ENCODE results near the gene DNAH1. TPM values are rescaled to one million over a fixed set of nuclear protein-coding genes. Genes with fewer than 3 reads are reported as not detected.

DNAH1 gene
- total RNA-seq, 2 experiments from 2014 or later: 13.2 to 13.5 TPM

- no peak for DNase-seq
- no peaks in the 10 kb centered on the region for H3K27me3 Mint-ChIP-seq
- H3K36me3 Mint-ChIP-seq: peaks cover 10% of the 10 kb centered on the region
- no peaks in the 10 kb centered on the region for H3K4me1 Mint-ChIP-seq (ENCODE audit: low read depth)
- no peak overlapping the region for H3K4me3 Mint-ChIP-seq
- no peaks in the 10 kb centered on the region for H3K9me3 Mint-ChIP-seq
- no peak overlapping the region for H3K27ac Mint-ChIP-seq
- ChIA-PET CTCF (no interaction called here), POLR2A (no interaction called here)
- intact Hi-C loops (cut with micrococcal nuclease): no loop called here
Observed at GRCh38 chr3:52399131-52399530, 83.0 kb downstream of the DNAH1 start.

GRCh38 chr3:52399593-52399992, 83.5 kb downstream of the DNAH1 start:
- intact Hi-C loops (cut with micrococcal nuclease): no loop called here
- no peaks in the 10 kb centered on the region for H3K27me3 Mint-ChIP-seq
- H3K36me3 Mint-ChIP-seq: peaks cover 14% of the 10 kb centered on the region
- CTCF ChIA-PET: no interaction called here
- no peak overlapping the region for H3K4me3 Mint-ChIP-seq
- H3K9me3 Mint-ChIP-seq: no peaks in the 10 kb centered on the region
- H3K27ac Mint-ChIP-seq: no peak overlapping the region
- no peaks in the 10 kb centered on the region for H3K4me1 Mint-ChIP-seq (ENCODE audit: low read depth)
- POLR2A ChIA-PET: no interaction called here
- no peak for DNase-seq

DNA sequence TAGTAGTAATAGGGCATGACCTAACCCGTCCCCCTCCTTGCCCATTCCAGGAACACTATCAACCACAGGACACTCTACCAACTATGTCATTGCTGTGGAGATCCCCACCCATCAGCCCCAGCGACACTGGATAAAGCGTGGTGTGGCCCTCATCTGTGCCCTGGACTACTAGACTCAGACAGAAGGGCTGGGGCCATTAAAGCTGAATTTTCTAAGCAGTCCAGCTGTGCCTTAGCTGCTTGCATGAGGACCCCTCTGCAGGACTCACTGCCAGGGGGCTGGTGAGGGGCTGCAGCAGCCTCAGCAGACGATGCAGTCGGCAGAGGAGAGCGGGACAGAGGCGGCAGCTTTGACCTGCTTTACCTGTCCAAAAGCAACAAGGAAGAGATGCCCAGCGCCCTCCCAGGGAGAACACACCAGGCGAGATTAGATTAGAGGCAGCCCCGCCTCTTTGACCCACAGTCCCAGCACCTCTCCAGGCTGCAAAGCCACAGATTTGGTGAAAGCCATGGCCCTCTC, 84.2 kb downstream of the DNAH1 start:
- H3K27ac Mint-ChIP-seq: no peak overlapping the region
- no peaks in the 10 kb centered on the region for H3K27me3 Mint-ChIP-seq
- ChIA-PET CTCF (interaction anchor here (1.0 kb wide), 1 partner anchor 15 kb away, joined by 3 read pairs; no protein-coding TSS in a partner anchor), POLR2A (no interaction called here)
- H3K4me1 Mint-ChIP-seq (ENCODE audit: low read depth): no peaks in the 10 kb centered on the region
- intact Hi-C loops (cut with micrococcal nuclease): no loop called here
- H3K4me3 Mint-ChIP-seq: no peak overlapping the region
- peaks cover 17% of the 10 kb centered on the region for H3K36me3 Mint-ChIP-seq
- DNase-seq: no peak
- H3K9me3 Mint-ChIP-seq: no peaks in the 10 kb centered on the region

- intact Hi-C loops (cut with micrococcal nuclease): no loop called here
- no peak for DNase-seq
- Mint-ChIP-seq H3K27me3 (no peaks in the 10 kb centered on the region), H3K36me3 (peaks cover 21% of the 10 kb centered on the region), H3K27ac (no peak overlapping the region), H3K4me3 (no peak overlapping the region), H3K9me3 (no peaks in the 10 kb centered on the region), H3K4me1 (ENCODE audit: low read depth) (no peaks in the 10 kb centered on the region)
- ChIA-PET POLR2A (no interaction called here), CTCF (interaction anchor here (1.0 kb wide), 1 partner anchor 15 kb away, joined by 3 read pairs; no protein-coding TSS in a partner anchor)
Observed at GRCh38 chr3:52401021-52401420, 84.9 kb downstream of the DNAH1 start.

DNA sequence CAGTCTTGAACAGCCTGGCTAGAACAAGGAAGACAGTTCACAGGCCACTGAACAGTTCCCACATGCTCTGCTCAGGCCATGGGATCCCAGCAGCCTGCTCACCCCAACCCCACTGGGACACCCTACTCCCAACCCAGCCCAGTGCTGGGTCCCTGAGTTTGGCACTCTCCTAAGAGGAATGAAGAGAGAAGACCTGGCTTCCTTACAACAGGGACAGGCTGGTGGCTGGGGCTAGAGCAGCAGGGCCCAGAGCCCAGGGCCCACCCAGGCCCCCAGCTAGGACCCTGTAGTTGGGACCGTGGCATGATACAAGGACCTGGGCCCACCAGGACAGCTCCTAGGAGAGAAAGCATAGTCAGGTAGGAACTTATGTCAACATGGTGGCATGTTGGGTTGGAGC, 85.4 kb downstream of the DNAH1 start:
- Mint-ChIP-seq H3K4me3 (no peak overlapping the region), H3K36me3 (peaks cover 22% of the 10 kb centered on the region), H3K27me3 (no peaks in the 10 kb centered on the region), H3K4me1 (ENCODE audit: low read depth) (no peaks in the 10 kb centered on the region), H3K27ac (no peak overlapping the region), H3K9me3 (no peaks in the 10 kb centered on the region)
- no peak for DNase-seq
- ChIA-PET POLR2A (no interaction called here), CTCF (no interaction called here)
- intact Hi-C loops (cut with micrococcal nuclease): no loop called here

- ChIA-PET POLR2A (no interaction called here), CTCF (no interaction called here)
- Mint-ChIP-seq H3K27ac (no peak overlapping the region), H3K4me3 (no peak overlapping the region), H3K27me3 (no peaks in the 10 kb centered on the region), H3K9me3 (no peaks in the 10 kb centered on the region), H3K4me1 (ENCODE audit: low read depth) (no peaks in the 10 kb centered on the region), H3K36me3 (peaks cover 26% of the 10 kb centered on the region)
- intact Hi-C loops (cut with micrococcal nuclease): no loop called here
- DNase-seq: no peak
Observed at GRCh38 chr3:52402101-52402521, 86.0 kb downstream of the DNAH1 start.

DNA sequence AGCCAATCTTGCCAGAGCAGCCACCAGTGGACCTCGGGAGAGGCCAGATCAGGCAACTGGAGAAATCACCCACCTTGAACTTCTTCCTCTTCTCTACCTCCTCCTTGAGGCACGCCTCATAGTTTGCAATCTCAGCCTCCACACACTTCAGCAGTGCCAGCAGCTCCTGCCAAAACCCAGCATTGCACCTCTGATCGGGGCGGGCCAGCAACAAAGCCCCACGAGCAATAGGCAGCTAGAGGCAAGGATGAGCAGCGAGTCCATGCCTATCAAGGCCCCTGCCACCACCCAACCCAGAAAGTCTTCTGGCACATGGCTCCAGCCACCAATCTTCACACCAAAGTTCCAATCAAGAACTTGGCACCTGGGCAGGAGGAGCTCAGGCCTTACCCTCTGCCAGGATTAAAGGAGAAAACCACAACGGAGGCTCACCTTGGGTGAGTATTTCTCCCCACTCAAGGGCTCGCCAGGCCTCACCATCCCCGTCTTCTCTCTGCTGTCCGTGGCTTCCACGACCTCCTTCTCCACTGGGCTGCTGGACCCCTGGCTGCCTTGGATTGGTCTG, 86.7 kb downstream of the DNAH1 start:
- no peak overlapping the region for H3K4me3 Mint-ChIP-seq
- peaks cover 1% of the 10 kb centered on the region for H3K4me1 Mint-ChIP-seq (ENCODE audit: low read depth)
- no peak for DNase-seq
- intact Hi-C loops (cut with micrococcal nuclease): no loop called here
- no peaks in the 10 kb centered on the region for H3K27me3 Mint-ChIP-seq
- CTCF ChIA-PET: no interaction called here
- POLR2A ChIA-PET: no interaction called here
- no peaks in the 10 kb centered on the region for H3K9me3 Mint-ChIP-seq
- no peak overlapping the region for H3K27ac Mint-ChIP-seq
- peaks cover 33% of the 10 kb centered on the region for H3K36me3 Mint-ChIP-seq

- peaks cover 7% of the 10 kb centered on the region for H3K4me1 Mint-ChIP-seq (ENCODE audit: low read depth)
- intact Hi-C loops (cut with micrococcal nuclease): no loop called here
- no peak for DNase-seq
- ChIA-PET POLR2A (no interaction called here), CTCF (no interaction called here)
- no peak overlapping the region for H3K27ac Mint-ChIP-seq
- H3K27me3 Mint-ChIP-seq: no peaks in the 10 kb centered on the region
- no peaks in the 10 kb centered on the region for H3K9me3 Mint-ChIP-seq
- peaks cover 35% of the 10 kb centered on the region for H3K36me3 Mint-ChIP-seq
- H3K4me3 Mint-ChIP-seq: no peak overlapping the region
Observed at GRCh38 chr3:52403271-52403841, 87.2 kb downstream of the DNAH1 start.

GRCh38 chr3:52403955-52404354, 87.8 kb downstream of the DNAH1 start:
- H3K4me1 Mint-ChIP-seq (ENCODE audit: low read depth): peaks cover 13% of the 10 kb centered on the region
- no peak overlapping the region for H3K4me3 Mint-ChIP-seq
- H3K36me3 Mint-ChIP-seq: peaks cover 39% of the 10 kb centered on the region
- POLR2A ChIA-PET: no interaction called here
- DNase-seq: no peak
- H3K27me3 Mint-ChIP-seq: no peaks in the 10 kb centered on the region
- intact Hi-C loops (cut with micrococcal nuclease): no loop called here
- H3K27ac Mint-ChIP-seq: no peak overlapping the region
- no peaks in the 10 kb centered on the region for H3K9me3 Mint-ChIP-seq
- CTCF ChIA-PET: no interaction called here

DNA sequence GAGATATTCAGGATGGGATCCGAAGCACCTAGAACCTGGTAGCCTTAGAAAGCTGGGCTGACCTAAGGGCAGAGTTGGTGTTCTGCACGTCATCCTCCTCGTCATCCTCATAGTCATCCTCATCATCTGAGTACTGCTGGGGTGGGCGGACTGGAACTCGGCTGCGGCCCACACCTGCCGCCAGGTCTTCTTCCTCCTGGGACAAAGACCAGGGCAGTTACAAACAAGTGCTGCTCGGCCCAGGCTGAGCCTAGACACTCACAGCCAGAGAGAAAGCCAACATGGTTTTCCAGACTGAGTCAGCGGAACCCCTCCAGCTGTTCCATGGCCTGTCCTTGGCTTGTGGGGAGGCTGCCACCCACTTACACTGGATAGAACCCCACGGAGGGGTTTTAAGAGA, 88.3 kb downstream of the DNAH1 start:
- Mint-ChIP-seq H3K27ac (no peak overlapping the region), H3K27me3 (no peaks in the 10 kb centered on the region), H3K4me1 (ENCODE audit: low read depth) (peaks cover 16% of the 10 kb centered on the region), H3K36me3 (peaks cover 39% of the 10 kb centered on the region), H3K4me3 (no peak overlapping the region), H3K9me3 (no peaks in the 10 kb centered on the region)
- DNase-seq: no peak
- CTCF ChIA-PET: no interaction called here
- POLR2A ChIA-PET: no interaction called here
- intact Hi-C loops (cut with micrococcal nuclease): no loop called here

DNA sequence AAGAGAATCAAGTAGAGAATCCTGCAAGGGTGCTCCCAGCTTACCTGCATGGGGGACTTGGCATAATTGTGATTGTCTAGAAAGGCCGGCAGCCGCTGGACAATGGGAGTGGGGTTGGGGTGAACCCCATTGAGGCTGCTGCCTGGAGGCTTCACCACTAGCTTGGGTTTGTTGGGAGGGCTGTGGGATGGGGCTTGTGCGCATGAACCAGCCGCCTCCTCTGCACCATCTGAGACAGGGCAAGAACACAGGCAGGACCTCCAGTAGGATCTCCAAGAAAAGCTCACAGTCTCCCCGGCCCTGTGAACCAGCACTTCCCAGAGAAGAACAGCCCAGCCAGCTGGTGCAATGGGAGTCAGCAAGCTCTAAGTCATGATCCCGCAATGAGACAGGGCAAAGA, 88.9 kb downstream of the DNAH1 start:
- DNase-seq: no peak
- no peaks in the 10 kb centered on the region for H3K27me3 Mint-ChIP-seq
- intact Hi-C loops (cut with micrococcal nuclease): no loop called here
- peaks cover 39% of the 10 kb centered on the region for H3K36me3 Mint-ChIP-seq
- ChIA-PET CTCF (interaction anchor here (0.6 to 1.2 kb wide), 2 partner anchors 66 to 113 kb away, joined by 4 to 6 read pairs; no protein-coding TSS in a partner anchor), POLR2A (no interaction called here)
- H3K4me3 Mint-ChIP-seq: no peak overlapping the region
- H3K9me3 Mint-ChIP-seq: no peaks in the 10 kb centered on the region
- H3K27ac Mint-ChIP-seq: no peak overlapping the region
- H3K4me1 Mint-ChIP-seq (ENCODE audit: low read depth): peaks cover 16% of the 10 kb centered on the region

GRCh38 chr3:52405601-52406110, 89.5 kb downstream of the DNAH1 start:
- Mint-ChIP-seq H3K4me1 (ENCODE audit: low read depth) (peaks cover 16% of the 10 kb centered on the region), H3K4me3 (no peak overlapping the region), H3K27me3 (no peaks in the 10 kb centered on the region), H3K27ac (no peak overlapping the region), H3K9me3 (no peaks in the 10 kb centered on the region), H3K36me3 (peaks cover 39% of the 10 kb centered on the region)
- POLR2A ChIA-PET: no interaction called here
- intact Hi-C loops (cut with micrococcal nuclease): no loop called here
- no peak for DNase-seq
- CTCF ChIA-PET: interaction anchor here (1.1 to 1.2 kb wide), 2 partner anchors 43 to 66 kb away, joined by 3 to 6 read pairs; no protein-coding TSS in a partner anchor

- POLR2A ChIA-PET: no interaction called here
- peaks cover 39% of the 10 kb centered on the region for H3K36me3 Mint-ChIP-seq
- peaks cover 16% of the 10 kb centered on the region for H3K4me1 Mint-ChIP-seq (ENCODE audit: low read depth)
- CTCF ChIA-PET: interaction anchor here (1.1 to 1.2 kb wide), 2 partner anchors 42 to 67 kb away, joined by 3 to 6 read pairs; no protein-coding TSS in a partner anchor
- H3K27me3 Mint-ChIP-seq: no peaks in the 10 kb centered on the region
- no peak for DNase-seq
- no peak overlapping the region for H3K27ac Mint-ChIP-seq
- H3K4me3 Mint-ChIP-seq: no peak overlapping the region
- intact Hi-C loops (cut with micrococcal nuclease): no loop called here
- H3K9me3 Mint-ChIP-seq: no peaks in the 10 kb centered on the region
Observed at GRCh38 chr3:52406231-52406661, 90.1 kb downstream of the DNAH1 start.

Data from activated CD4-positive, alpha-beta memory T cell treated with anti-CD3 and anti-CD28 coated beads for 36 hours (primary cell).